Activated CD4-positive, alpha-beta T cell treated with anti-CD3 and anti-CD28 coated beads, Interleukin-2, Interleukin-6, amounts not matched to agents 100 ng/mL and 50 ng/mL, durations not matched to agents 16 hours and 8 hours (primary cell): ENCODE results near the gene THOC3.
A peak's percentile ranks its signal among the peaks of the same experiment; 100 is the strongest.
"Not testable (repeated sequence)": the region's sequence is repeated elsewhere in the genome, so short reads cannot be mapped to it uniquely, and the experiment has no call there.

Source experiments
- DNase-seq: peaks from one replicate; pipeline ENCODE4 v3.0.0-alpha.2; 2020

The THOC3 gene

DNA sequence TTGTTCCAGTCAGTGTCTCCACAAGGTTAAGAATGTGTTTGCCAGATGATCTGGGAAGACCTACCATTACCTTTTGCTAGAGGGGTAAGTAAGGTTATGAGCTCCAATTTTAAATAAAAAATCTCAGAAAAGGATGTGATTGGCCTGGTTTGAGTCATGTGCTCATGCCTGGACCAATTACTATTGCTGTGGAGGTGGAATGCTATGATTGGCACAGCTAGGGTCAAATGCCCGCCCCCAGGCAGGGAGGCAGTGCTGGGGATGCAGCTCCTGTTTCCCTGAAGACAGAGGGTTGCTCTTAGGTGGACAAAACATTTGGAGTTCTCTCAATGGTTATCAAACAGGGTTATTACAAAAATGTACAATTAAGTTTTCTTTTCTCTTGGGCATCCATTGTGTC lies 29.6 kb downstream of the THOC3 start:
- DNase-seq: not testable (repeated sequence)

DNA sequence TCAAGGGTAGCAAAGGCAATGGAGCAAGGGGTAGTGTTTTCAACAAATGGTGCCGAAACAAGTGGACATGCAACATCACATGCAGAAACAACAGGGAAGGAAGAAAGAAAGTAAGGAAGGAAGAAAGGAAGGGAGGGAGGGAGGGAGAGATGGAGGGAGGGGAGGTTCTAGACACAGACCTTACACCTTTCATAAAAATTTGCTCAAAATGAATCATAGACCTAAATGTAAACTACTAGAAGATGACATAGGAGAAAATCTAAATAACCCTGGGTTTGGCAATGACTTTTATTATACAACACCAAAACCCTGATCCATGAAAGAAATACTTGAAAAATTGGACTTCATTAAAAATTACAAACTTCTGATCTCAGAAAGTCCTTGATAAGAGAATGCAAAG lies 39.4 kb downstream of the THOC3 start:
- DNase-seq: not testable (repeated sequence)

DNA sequence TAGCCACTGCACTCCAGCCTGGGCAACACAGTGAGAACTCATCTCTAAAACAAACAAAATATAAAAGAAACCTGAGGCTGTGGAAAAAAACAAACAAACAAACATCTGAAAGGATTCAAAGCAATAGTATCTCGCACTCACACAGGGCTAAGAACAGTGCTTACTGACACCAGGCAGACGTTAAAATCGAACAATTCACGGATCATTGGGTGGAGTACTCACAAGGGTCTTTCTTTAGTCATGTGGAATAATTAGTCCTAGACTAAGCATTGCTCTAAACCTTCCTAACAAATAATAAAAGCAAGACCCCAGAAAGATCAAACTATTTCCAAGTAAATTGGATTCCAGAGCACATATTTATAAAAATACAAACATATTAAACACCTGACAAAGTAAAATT lies 43.0 kb downstream of the THOC3 start:
- not testable (repeated sequence) for DNase-seq

- DNase-seq: no peak
Measured at GRCh38 chr5:175922192-175922885, 45.8 kb downstream of the THOC3 start.

GRCh38 chr5:175921061-175921730 lies 46.9 kb downstream of the THOC3 start:
- no peak for DNase-seq

- DNase-seq: no peak
Measured at GRCh38 chr5:175920231-175920811, 47.8 kb downstream of the THOC3 start.

DNA sequence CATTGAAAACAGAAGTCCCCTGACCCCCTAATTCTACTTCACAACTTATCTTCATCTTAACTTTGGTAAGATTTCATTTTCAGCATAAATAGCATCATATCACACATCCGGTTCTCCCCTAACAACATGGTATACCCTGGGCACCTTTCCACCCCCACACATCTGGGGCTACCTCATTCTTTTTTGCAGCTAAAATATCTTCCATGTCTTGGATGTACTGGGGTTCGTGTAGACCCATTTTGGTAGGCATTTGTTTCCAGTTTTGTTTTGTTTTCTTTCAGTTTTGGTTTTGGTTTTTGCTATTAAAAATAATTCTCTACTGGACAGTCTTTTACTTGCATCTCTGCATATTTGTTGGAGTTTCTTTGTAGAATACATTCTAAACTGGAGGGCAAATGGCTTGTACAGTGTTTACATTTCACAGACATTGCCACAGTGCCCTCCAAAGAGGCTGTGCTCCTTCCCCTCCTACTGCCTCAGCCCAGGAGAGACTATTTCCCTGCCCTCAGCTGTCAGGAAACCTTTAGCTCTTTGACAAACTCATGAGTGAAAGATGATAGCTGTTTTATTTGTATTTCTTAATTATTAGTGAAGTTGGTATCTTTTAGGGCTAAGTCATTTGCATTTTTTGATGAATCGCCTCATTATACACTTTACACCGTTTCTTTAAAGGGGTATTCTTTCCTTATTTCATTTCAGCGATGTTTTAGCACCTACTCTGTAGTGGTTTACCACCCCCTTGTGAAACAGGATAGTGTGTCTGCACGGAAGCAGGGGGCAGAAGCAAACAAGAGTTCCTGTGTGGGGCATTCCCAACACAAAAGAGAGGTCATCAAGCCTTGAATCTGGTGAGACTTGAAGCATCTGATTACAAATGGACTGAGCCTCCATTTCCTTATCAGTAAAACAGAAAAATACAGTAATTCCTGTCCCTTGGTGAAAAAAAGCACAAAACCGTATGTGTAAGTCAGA lies 52.8 kb downstream of the THOC3 start:
- DNase-seq: peak; percentile 43

- DNase-seq: not testable (repeated sequence)
Measured at GRCh38 chr5:175913835-175914672, 54.1 kb downstream of the THOC3 start.

- not testable (repeated sequence) for DNase-seq
Measured at GRCh38 chr5:175910072-175910471, 58.0 kb downstream of the THOC3 start.
